Epidermal melanocyte (primary cell): ENCODE data around the gene KIF23.

Source experiments
- DNase-seq: peaks from one replicate; pipeline ENCODE4 v3.0.0; 2011; ENCODE audit warnings: low spot score; ENCODE audit not compliant: insufficient read length

Gene KIF23

GRCh38 chr15:69490356-69491037, 76.3 kb downstream of the KIF23 start:
- DNase-seq, result no peak

- no peak for DNase-seq
These were observed 76.9 kb downstream of the KIF23 start for GRCh38 chr15:69491038-69491505.

GRCh38 chr15:69493406-69493805, 79.3 kb downstream of the KIF23 start:
- no peak for DNase-seq

GRCh38 chr15:69496001-69496400, 81.9 kb downstream of the KIF23 start:
- no peak for DNase-seq

DNA sequence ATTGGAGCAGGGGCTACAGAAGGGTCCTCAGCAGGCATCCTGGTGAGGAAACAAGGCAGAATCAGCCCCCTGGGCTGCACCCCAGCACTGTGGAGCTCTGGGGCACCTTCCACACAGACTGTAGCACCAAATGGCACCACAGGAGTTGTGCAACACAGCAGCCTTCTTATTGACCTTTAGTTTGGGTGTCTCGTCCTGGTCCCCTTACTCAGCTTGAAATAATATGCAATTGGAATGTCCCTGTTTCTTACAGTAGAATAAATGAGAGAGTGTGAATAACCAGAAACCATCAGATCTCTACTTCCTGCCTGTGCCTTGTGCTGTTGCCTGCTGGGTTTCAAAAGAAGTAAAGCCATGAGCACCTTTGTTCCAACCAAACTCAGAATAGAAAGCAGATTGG, 82.9 kb downstream of the KIF23 start:
- DNase-seq, result no peak

DNA sequence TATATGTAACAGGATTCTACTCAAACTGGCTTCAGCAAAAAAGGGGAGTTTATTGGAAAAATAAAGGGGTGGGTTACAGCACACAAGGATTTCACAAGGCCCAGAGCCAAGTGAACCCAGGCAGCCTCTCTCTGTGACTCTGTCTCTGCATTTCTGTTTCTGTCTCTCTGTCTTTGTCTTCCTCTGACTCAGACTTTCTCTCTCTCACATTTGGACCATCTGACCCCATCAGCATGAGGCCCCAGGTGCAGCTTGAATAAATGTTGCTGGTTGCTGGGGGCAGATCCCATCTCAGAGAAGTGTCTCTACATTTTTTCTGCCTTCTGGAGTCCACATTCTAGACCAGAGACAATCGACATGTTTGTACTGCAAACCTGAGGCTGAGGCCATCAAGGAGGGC, 83.5 kb downstream of the KIF23 start:
- DNase-seq, result no peak
